Upper lobe of left lung (tissue), 6 donors: Measurements from ENCODE around the gene CTXN1. TPM values are rescaled to one million over a fixed set of nuclear protein-coding genes. Genes with fewer than 3 reads are reported as not detected.

Experiments
- ATAC-seq, 2 donors: fragments of 200-7000 bp; cut with Tn5 transposase; one replicate each; pipeline ENCODE4 v1.9.1; 2022; ENCODE audit warnings: mild to moderate bottlenecking in 2 of 2, moderate library complexity in 2 of 2; ENCODE audit not compliant: low FRiP score in 2 of 2
- DNase-seq, 2 donors: peaks; one replicate each; pipeline ENCODE4 v3.0.0-alpha.2; 2019 to 2020
- H3K27ac ChIP-seq, 4 donors: fragments of 200-600 bp; sonication (generic); one replicate each; pipeline ENCODE4 v1.5.1; 2016 to 2019
- H3K27me3 ChIP-seq, 4 donors: fragments of 200-600 bp; sonication (generic); one replicate each; pipeline ENCODE4 v1.5.1; 2017 to 2019
- H3K36me3 ChIP-seq, 4 donors: fragments of 200-600 bp; sonication (generic); one replicate each; pipeline ENCODE4 v1.5.1; 2016 to 2019
- H3K4me1 ChIP-seq, 4 donors: fragments of 200-600 bp; sonication (generic); one replicate each; pipeline ENCODE4 v1.5.1; 2018 to 2019
- H3K4me3 ChIP-seq, 4 donors: fragments of 200-600 bp; sonication (generic); one replicate each; pipeline ENCODE4 v1.5.1; 2017 to 2019; ENCODE audit warnings: mild to moderate bottlenecking in 2 of 4, moderate library complexity in 1 of 4
- H3K9me3 ChIP-seq, 4 donors: fragments of 200-600 bp; sonication (generic); one replicate each; pipeline ENCODE4 v1.5.1; 2018 to 2019
- CTCF ChIP-seq, 6 experiments: fragments of 450-650 bp in 4 of 6; fragments of 200-600 bp in 2 of 6; sonication (generic) in 2 of 6; IDR thresholded peaks; one replicate each; pipeline ENCODE4 v1.5.1; 2016 to 2019; ENCODE audit warnings: antibody characterized with exemption in 6 of 6
- EP300 ChIP-seq, 4 donors: sonication (generic); formaldehyde crosslinking; IDR thresholded peaks; one replicate each; pipeline ENCODE4 v1.5.1; 2017; ENCODE audit warnings: antibody characterized with exemption in 4 of 4, control low read depth in 2 of 4
- POLR2A ChIP-seq, 4 donors: fragments of 450-650 bp; IDR thresholded peaks; one replicate each; pipeline ENCODE4 v1.5.1; 2016 to 2017; ENCODE audit warnings: antibody characterized with exemption in 4 of 4, mild to moderate bottlenecking in 2 of 4
- POLR2AphosphoS5 ChIP-seq, 2 donors: sonication (generic); formaldehyde crosslinking; IDR thresholded peaks; one replicate each; pipeline ENCODE4 v1.5.1; 2017; ENCODE audit warnings: antibody characterized with exemption in 2 of 2
- WGBS, 2 donors: methylation state at CpG; one replicate each; pipeline ENCODE4 v1.1.5; 2017 to 2018; 5-methylcytosine and 5-hydroxymethylcytosine counted together
- total RNA-seq, 6 donors: library from RNA; depleted of rRNA in 4 of 6; stranded (reverse); fragments of >200 nt in 4 of 6; gene quantifications; one replicate each; pipeline versions ENCODE4 v1.1.0 to v1.2.1, GENCODE V29; 2016 to 2021
- donor health status: DM: no; HTN: no; CAD: no; lungs with moderate emphysema.
- donor health status: DM: no; HTN: yes; CAD: no; lungs with severe emphysema.

The CTXN1 gene
- total RNA-seq, 6 donors from 2014 or later = 1.2 to 28.3 (median 13.4) TPM

- DNase-seq (no peak), ATAC-seq (peak in 1 of 2 donors; percentile 6)
- TF ChIP-seq CTCF (IDR thresholded peaks at IDR 0.05) = peak; percentile 20 to 68 (median 50)
- no peak for TF ChIP-seq POLR2A (IDR thresholded peaks at IDR 0.05)
- no peak for TF ChIP-seq EP300 (IDR thresholded peaks at IDR 0.05)
- 78 to 82% methylated on average over 12 of the region's 12 CpGs for WGBS, 2 donors
- no peaks in the 10 kb centered on the region for H3K4me1 ChIP-seq
- no peak overlapping the region for H3K4me3 ChIP-seq
- no peak overlapping the region for H3K27ac ChIP-seq
- peaks cover 12 to 93% (median 67%) of the 10 kb centered on the region in 4 donors for H3K36me3 ChIP-seq
- no peaks in the 10 kb centered on the region for H3K9me3 ChIP-seq
- H3K27me3 ChIP-seq = no peaks in the 10 kb centered on the region
Observed at GRCh38 chr19:7970716-7971448, 44.9 kb upstream of the CTXN1 start.

- 93 to 95% methylated on average over 11 of the region's 11 CpGs for WGBS, 2 donors
- Histone ChIP-seq H3K9me3 (no peaks in the 10 kb centered on the region), H3K4me1 (no peaks in the 10 kb centered on the region), H3K27me3 (no peaks in the 10 kb centered on the region), H3K27ac (no peak overlapping the region), H3K4me3 (no peak overlapping the region), H3K36me3 (peaks cover 14 to 94% (median 73%) of the 10 kb centered on the region in 4 donors)
- DNase-seq = no peak
- no peak for TF ChIP-seq POLR2AphosphoS5 (IDR thresholded peaks at IDR 0.05)
- no peak for TF ChIP-seq EP300 (IDR thresholded peaks at IDR 0.05)
- TF ChIP-seq POLR2A (IDR thresholded peaks at IDR 0.05) = no peak
- no peak for TF ChIP-seq CTCF (IDR thresholded peaks at IDR 0.05)
- ATAC-seq = no peak
Observed at GRCh38 chr19:7969555-7969939, 43.6 kb upstream of the CTXN1 start.

GRCh38 chr19:7968796-7969554 lies 43.0 kb upstream of the CTXN1 start:
- no peaks in the 10 kb centered on the region for H3K4me1 ChIP-seq
- WGBS, 2 donors = 83 to 93% methylated on average over 4 to 20 of the region's 20 CpGs
- TF ChIP-seq CTCF (IDR thresholded peaks at IDR 0.05) (no peak), EP300 (IDR thresholded peaks at IDR 0.05) (no peak), POLR2A (IDR thresholded peaks at IDR 0.05) (no peak), POLR2AphosphoS5 (IDR thresholded peaks at IDR 0.05) (no peak)
- DNase-seq = no peak
- H3K27me3 ChIP-seq = no peaks in the 10 kb centered on the region
- ATAC-seq = peak; percentile 7 to 25
- peaks cover 8 to 94% (median 74%) of the 10 kb centered on the region in 4 donors for H3K36me3 ChIP-seq
- H3K9me3 ChIP-seq = no peaks in the 10 kb centered on the region
- H3K27ac ChIP-seq = no peak overlapping the region
- H3K4me3 ChIP-seq = no peak overlapping the region

GRCh38 chr19:7968008-7968795 lies 42.3 kb upstream of the CTXN1 start:
- DNase-seq (no peak), ATAC-seq (no peak)
- WGBS, 2 donors = 91 to 95% methylated on average over 13 of the region's 15 CpGs
- H3K27ac ChIP-seq = no peak overlapping the region
- no peak for TF ChIP-seq CTCF (IDR thresholded peaks at IDR 0.05)
- TF ChIP-seq POLR2AphosphoS5 (IDR thresholded peaks at IDR 0.05) = no peak
- TF ChIP-seq EP300 (IDR thresholded peaks at IDR 0.05) = no peak
- TF ChIP-seq POLR2A (IDR thresholded peaks at IDR 0.05) = no peak
- H3K9me3 ChIP-seq = no peaks in the 10 kb centered on the region
- H3K4me3 ChIP-seq = no peak overlapping the region
- H3K4me1 ChIP-seq = no peaks in the 10 kb centered on the region
- H3K27me3 ChIP-seq = no peaks in the 10 kb centered on the region
- H3K36me3 ChIP-seq = peaks cover 5 to 94% (median 71%) of the 10 kb centered on the region in 4 donors
